ENCODE measurements around the gene PWWP2B. TPM values are rescaled to one million over a fixed set of nuclear protein-coding genes. Genes with fewer than 3 reads are reported as not detected.

The PWWP2B gene
- total and polyA plus RNA-seq, 2 donors (not counting 3 experiments of a cell fraction or from before 2014, with no cell fraction given): 4.6 to 11.8 TPM

GRCh38 chr10:132390170-132390920 is 6.7 kb upstream of the PWWP2B start:
- BruUV-seq (replicated peaks): no TSS peak
- H3K9me1 ChIP-seq (replicated peaks; ENCODE audit: control insufficient read depth, extremely low read depth, insufficient read depth, low read length): no peaks in the 10 kb centered on the region

DNA sequence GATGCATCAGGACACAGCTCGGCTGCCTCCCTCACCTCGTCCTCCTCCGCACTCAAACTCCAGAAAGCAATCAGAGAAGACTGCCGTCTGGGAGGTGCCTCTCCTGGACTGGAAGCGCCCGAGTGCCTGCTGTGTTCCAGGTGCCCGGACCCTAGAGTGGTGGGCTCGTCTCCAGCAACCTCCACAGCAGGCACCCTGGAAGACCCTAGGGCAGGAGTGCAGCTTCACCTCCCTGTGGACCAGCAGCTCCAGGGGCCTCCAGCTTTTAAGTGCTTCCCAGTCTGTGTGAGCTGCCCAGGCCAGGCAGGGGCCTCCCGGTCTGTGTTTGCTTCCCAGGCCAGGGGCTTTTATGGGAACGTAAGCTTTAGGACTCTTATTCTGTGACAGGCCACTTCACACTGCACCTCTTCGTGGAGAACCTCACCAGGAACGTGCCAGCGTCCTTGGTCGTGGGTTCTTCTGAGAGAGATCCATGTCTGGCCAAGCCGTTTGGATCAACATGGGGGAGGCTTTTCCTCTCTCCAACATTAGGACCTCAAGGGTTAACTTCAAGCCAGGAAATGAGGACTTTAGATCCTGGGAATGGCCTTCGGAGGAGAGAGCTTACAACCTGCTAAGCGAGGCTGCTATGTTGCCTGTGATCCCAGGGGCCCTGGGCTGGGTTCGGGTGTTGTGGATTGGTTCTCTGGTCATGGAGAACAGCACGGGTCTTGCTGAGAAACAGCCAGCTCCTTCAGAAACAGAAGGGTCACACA is 5.9 kb upstream of the PWWP2B start:
- CTCF ChIA-PET: no interaction called here
- Histone ChIP-seq H3K4me3 (replicated peaks in 1 of 3; ENCODE audit: insufficient read depth in 1 of 3, low read depth in 1 of 3, low read length in 3 of 3) (no peak overlapping the region), H3K36me3 (ENCODE audit: control insufficient read depth in 2 of 2, extremely low read depth in 1 of 2, insufficient read depth in 2 of 2, low read length in 2 of 2) (no peaks in the 10 kb centered on the region), H3K27ac (ENCODE audit: insufficient read depth, low read depth, low read length) (no peak overlapping the region), H3K27me3 (ENCODE audit: control insufficient read depth in 2 of 2, insufficient read depth in 2 of 2, low read length in 2 of 2) (no peaks in the 10 kb centered on the region), H3K4me1 (ENCODE audit: control insufficient read depth, extremely low read depth, insufficient read depth, low read length) (no peaks in the 10 kb centered on the region), H3K4me2 (ENCODE audit: insufficient read depth, low read length) (no peak overlapping the region), H4K20me1 (replicated peaks; ENCODE audit: control insufficient read depth, extremely low read depth, insufficient read depth, low read length) (no peaks in the 10 kb centered on the region), H2AFZ (ENCODE audit: low read depth, low read length) (no peak overlapping the region), H3K9me1 (replicated peaks; ENCODE audit: control insufficient read depth, extremely low read depth, insufficient read depth, low read length) (no peaks in the 10 kb centered on the region), H3K79me2 (ENCODE audit: control insufficient read depth, insufficient read depth, low read length) (no peaks in the 10 kb centered on the region), H3K9me3 (replicated peaks; ENCODE audit: control insufficient read depth, insufficient read depth, low read length) (no peaks in the 10 kb centered on the region), H3K9ac (replicated peaks; ENCODE audit: extremely low read depth, insufficient read depth, low read length) (no peak overlapping the region)
- FAIRE-seq: no peak
- DNase-seq (ENCODE audit: low read depth, low spot score): no peak
- POLR2A ChIA-PET: no interaction called here
- TF ChIP-seq JUN (IDR thresholded peaks at IDR 0.05; ENCODE audit: borderline replicate concordance, insufficient read depth, insufficient read length, low read depth): no peak
- no peak for TF ChIP-seq GATA2 (IDR thresholded peaks at IDR 0.05; ENCODE audit: insufficient read depth, insufficient read length, low read depth, low read length)
- TF ChIP-seq EZH2 (IDR thresholded peaks at IDR 0.05; ENCODE audit: borderline replicate concordance, low read depth, low read length, severe bottlenecking): no peak
- TF ChIP-seq MAX (IDR thresholded peaks at IDR 0.05; ENCODE audit: insufficient read depth, insufficient read length): no peak
- no peak for TF ChIP-seq POLR2A (IDR thresholded peaks at IDR 0.05; ENCODE audit: low read depth, low read length)
- no peak for TF ChIP-seq POLR2AphosphoS5 (IDR thresholded peaks at IDR 0.05; ENCODE audit: insufficient read depth, low read depth, low read length)
- no peak for TF ChIP-seq MYC (IDR thresholded peaks at IDR 0.05; ENCODE audit: low read depth, low read length)
- no peak for TF ChIP-seq FOS (IDR thresholded peaks at IDR 0.05; ENCODE audit: borderline replicate concordance, insufficient read depth, low read length)
- TF ChIP-seq CTCF (IDR thresholded peaks at IDR 0.05; ENCODE audit: extremely low read depth in 1 of 2, insufficient read depth in 1 of 2, low read depth in 1 of 2, low read length in 2 of 2): no peak
- no TSS peak for BruUV-seq (replicated peaks)
- dilution Hi-C loops (cut with MboI; ENCODE audit: extremely low pct_ligation_motif_present, low sequenced_read_pairs): no loop called here
- intact Hi-C loops (cut with micrococcal nuclease): no loop called here

More at GRCh38 chr10:132390170-132390920, 6.7 kb upstream of the PWWP2B start:
- DNase-seq (ENCODE audit: low read depth, low spot score): no peak
- ChIA-PET CTCF (no interaction called here), POLR2A (no interaction called here)
- H3K27ac ChIP-seq (ENCODE audit: insufficient read depth, low read depth, low read length): no peak overlapping the region
- dilution Hi-C loops (cut with MboI; ENCODE audit: extremely low pct_ligation_motif_present, low sequenced_read_pairs) (no loop called here), intact Hi-C loops (cut with micrococcal nuclease) (no loop called here)
- no peak for TF ChIP-seq POLR2AphosphoS5 (IDR thresholded peaks at IDR 0.05; ENCODE audit: insufficient read depth, low read depth, low read length)
- no peak for TF ChIP-seq JUN (IDR thresholded peaks at IDR 0.05; ENCODE audit: borderline replicate concordance, insufficient read depth, insufficient read length, low read depth)
- TF ChIP-seq MYC (IDR thresholded peaks at IDR 0.05; ENCODE audit: low read depth, low read length): no peak
- H3K4me1 ChIP-seq (ENCODE audit: control insufficient read depth, extremely low read depth, insufficient read depth, low read length): no peaks in the 10 kb centered on the region
- H4K20me1 ChIP-seq (replicated peaks; ENCODE audit: control insufficient read depth, extremely low read depth, insufficient read depth, low read length): no peaks in the 10 kb centered on the region
- H3K4me2 ChIP-seq (ENCODE audit: insufficient read depth, low read length): no peak overlapping the region
- no peak for FAIRE-seq
- H3K4me3 ChIP-seq (replicated peaks in 1 of 3; ENCODE audit: insufficient read depth in 1 of 3, low read depth in 1 of 3, low read length in 3 of 3): no peak overlapping the region
- no peaks in the 10 kb centered on the region for H3K27me3 ChIP-seq (ENCODE audit: control insufficient read depth in 2 of 2, insufficient read depth in 2 of 2, low read length in 2 of 2)
- no peak overlapping the region for H3K9ac ChIP-seq (replicated peaks; ENCODE audit: extremely low read depth, insufficient read depth, low read length)
- H3K79me2 ChIP-seq (ENCODE audit: control insufficient read depth, insufficient read depth, low read length): no peaks in the 10 kb centered on the region
- no peaks in the 10 kb centered on the region for H3K9me3 ChIP-seq (replicated peaks; ENCODE audit: control insufficient read depth, insufficient read depth, low read length)
- H2AFZ ChIP-seq (ENCODE audit: low read depth, low read length): no peak overlapping the region
- H3K36me3 ChIP-seq (ENCODE audit: control insufficient read depth in 2 of 2, extremely low read depth in 1 of 2, insufficient read depth in 2 of 2, low read length in 2 of 2): no peaks in the 10 kb centered on the region
